OCI-LY1 (cell line): ENCODE measurements around the gene FIG4.

Experiments used
- CTCF ChIP-seq: fragments of 200-600 bp; sonication (generic), shearing (Covaris generic); IDR thresholded peaks from 2 replicates; pipeline ENCODE4 v1.5.1; 2017; ENCODE audit warnings: mild to moderate bottlenecking, antibody characterized with exemption, low read length, moderate library complexity, mixed read lengths
- EZH2 ChIP-seq: fragments of 200-600 bp; sonication (generic), shearing (Covaris generic); IDR thresholded peaks from 2 replicates; pipeline ENCODE4 v1.8.0; 2017; ENCODE audit warnings: borderline replicate concordance, mixed run types, mild to moderate bottlenecking, antibody characterized with exemption, low read length, moderate library complexity, mixed read lengths

- TF ChIP-seq EZH2 (no peak), CTCF (no peak)
Measured at GRCh38 chr6:109801794-109802193, 110.7 kb downstream of the FIG4 start.
